ENCODE measurements around the gene PRUNE2.

Gene PRUNE2

GRCh38 chr9:76856016-76856415, 49.9 kb downstream of the PRUNE2 start:
- no peak for DNase-seq

GRCh38 chr9:76855015-76855414, 50.9 kb downstream of the PRUNE2 start:
- no peak for DNase-seq

- DNase-seq: no peak
Observed at GRCh38 chr9:76852026-76852425, 53.9 kb downstream of the PRUNE2 start.

GRCh38 chr9:76846297-76846696, 59.6 kb downstream of the PRUNE2 start:
- DNase-seq: no peak

GRCh38 chr9:76845254-76845653, 60.7 kb downstream of the PRUNE2 start:
- no peak for DNase-seq

- DNase-seq: no peak
Observed at GRCh38 chr9:76835571-76836283, 70.2 kb downstream of the PRUNE2 start.

GRCh38 chr9:76828447-76828846, 77.5 kb downstream of the PRUNE2 start:
- no peak for DNase-seq

GRCh38 chr9:76827296-76828080, 78.4 kb downstream of the PRUNE2 start:
- no peak for DNase-seq

- DNase-seq: no peak
Observed at GRCh38 chr9:76820431-76820830, 85.5 kb downstream of the PRUNE2 start.

GRCh38 chr9:76818271-76818670, 87.6 kb downstream of the PRUNE2 start:
- DNase-seq: no peak

GRCh38 chr9:76817489-76817888, 88.4 kb downstream of the PRUNE2 start:
- no peak for DNase-seq

- no peak for DNase-seq
Observed at GRCh38 chr9:76812591-76812990, 93.3 kb downstream of the PRUNE2 start.

- DNase-seq: no peak
Observed at GRCh38 chr9:76810377-76810957, 95.4 kb downstream of the PRUNE2 start.

- no peak for DNase-seq
Observed at GRCh38 chr9:76808636-76809035, 97.3 kb downstream of the PRUNE2 start.

GRCh38 chr9:76803762-76804161, 102.2 kb downstream of the PRUNE2 start:
- DNase-seq: no peak

- DNase-seq: no peak
Observed at GRCh38 chr9:76803083-76803482, 102.8 kb downstream of the PRUNE2 start.

GRCh38 chr9:76800901-76801300, 105.0 kb downstream of the PRUNE2 start:
- no peak for DNase-seq

- DNase-seq: no peak
Observed at GRCh38 chr9:76799473-76799872, 106.4 kb downstream of the PRUNE2 start.

- no peak for DNase-seq
Observed at GRCh38 chr9:76798527-76798926, 107.4 kb downstream of the PRUNE2 start.

- DNase-seq: no peak
Observed at GRCh38 chr9:76796296-76796695, 109.6 kb downstream of the PRUNE2 start.

- no peak for DNase-seq
Observed at GRCh38 chr9:76793784-76794431, 112.0 kb downstream of the PRUNE2 start.

- no peak for DNase-seq
Observed at GRCh38 chr9:76789840-76790239, 116.1 kb downstream of the PRUNE2 start.

- no peak for DNase-seq
Observed at GRCh38 chr9:76787677-76788076, 118.2 kb downstream of the PRUNE2 start.

GRCh38 chr9:76785501-76785900, 120.4 kb downstream of the PRUNE2 start:
- DNase-seq: no peak
